Neuronal stem cell (in vitro differentiated cells): Measurements from ENCODE around the gene FAM161B. TPM values are rescaled to one million over a fixed set of nuclear protein-coding genes. Genes with fewer than 3 reads are reported as not detected.

Experiments used
- DNase-seq: peaks from one replicate; pipeline ENCODE4 v3.0.0-alpha.2; 2013; ENCODE audit warnings: low spot score
- H2AFZ ChIP-seq: one replicate; pipeline ENCODE4 v1.6.1; 2013; ENCODE audit warnings: mild to moderate bottlenecking, low read length, inconsistent platforms
- H2AK5ac ChIP-seq: 2 replicates; pipeline ENCODE4 v1.6.1; 2013; ENCODE audit warnings: low read depth, mild to moderate bottlenecking, inconsistent platforms, low read length, moderate library complexity, mixed read lengths
- H2BK120ac ChIP-seq: 2 replicates; pipeline ENCODE4 v1.6.1; 2013; ENCODE audit warnings: low read depth, mild to moderate bottlenecking, inconsistent platforms, low read length, moderate library complexity, mixed read lengths
- H2BK12ac ChIP-seq: one replicate; pipeline ENCODE4 v1.6.1; 2013; ENCODE audit warnings: low read length, inconsistent platforms
- H2BK15ac ChIP-seq: 2 replicates; pipeline ENCODE4 v1.6.1; 2013; ENCODE audit warnings: mild to moderate bottlenecking, low read length, inconsistent platforms, mixed read lengths
- H2BK5ac ChIP-seq: one replicate; pipeline ENCODE4 v1.6.1; 2013; ENCODE audit warnings: inconsistent platforms, mild to moderate bottlenecking, low read length, moderate library complexity
- H3K14ac ChIP-seq: one replicate; pipeline ENCODE4 v1.6.1; 2013; ENCODE audit warnings: low read length, inconsistent platforms
- H3K18ac ChIP-seq: 2 replicates; pipeline ENCODE4 v1.6.1; 2013; ENCODE audit warnings: low read length, inconsistent platforms
- H3K23ac ChIP-seq: 2 replicates; pipeline ENCODE4 v1.6.1; 2013; ENCODE audit warnings: low read depth, mild to moderate bottlenecking, mixed read lengths, low read length, inconsistent platforms; ENCODE audit not compliant: poor library complexity
- H3K27ac ChIP-seq: replicated peaks from 3 replicates; pipeline ENCODE4 v1.5.1; 2013; ENCODE audit warnings: low read length, inconsistent platforms
- H3K27me3 ChIP-seq, 3 experiments: 2 replicates each; pipeline ENCODE4 v1.6.1; 2013; ENCODE audit warnings: low read length in 3 of 3, mild to moderate bottlenecking in 2 of 3, inconsistent platforms in 1 of 3, low read depth in 1 of 3, mixed read lengths in 1 of 3, moderate library complexity in 1 of 3; ENCODE audit not compliant: control insufficient read depth in 3 of 3, insufficient read depth in 3 of 3
- H3K36me3 ChIP-seq, 2 donors: replicated peaks in 1 of 2; 2 replicates each; pipeline ENCODE4 v1.6.1; 2013; ENCODE audit warnings: low read length in 2 of 2; ENCODE audit not compliant: control insufficient read depth in 2 of 2, insufficient read depth in 2 of 2
- H3K4ac ChIP-seq: 2 replicates; pipeline ENCODE4 v1.6.1; 2013; ENCODE audit warnings: inconsistent platforms, mild to moderate bottlenecking, low read length, moderate library complexity
- H3K4me1 ChIP-seq, 2 donors: 1 replicate in 1 of 2; 2 replicates in 1 of 2; pipeline ENCODE4 v1.6.1; 2013; ENCODE audit warnings: low read length in 2 of 2, low read depth in 1 of 2; ENCODE audit not compliant: control insufficient read depth in 2 of 2, insufficient read depth in 1 of 2
- H3K4me2 ChIP-seq: one replicate; pipeline ENCODE4 v1.6.1; 2013; ENCODE audit warnings: mild to moderate bottlenecking, low read length, inconsistent platforms; ENCODE audit not compliant: insufficient read depth, poor library complexity, severe bottlenecking
- H3K4me3 ChIP-seq, 2 donors: 2 replicates each; pipeline ENCODE4 v1.5.1; 2013; ENCODE audit warnings: low read length in 2 of 2, mild to moderate bottlenecking in 2 of 2, inconsistent platforms in 1 of 2, moderate library complexity in 1 of 2
- H3K79me1 ChIP-seq: one replicate; pipeline ENCODE4 v1.6.1; 2013; ENCODE audit warnings: low read depth, mild to moderate bottlenecking, inconsistent platforms, low read length, moderate library complexity
- H3K9ac ChIP-seq: one replicate; pipeline ENCODE4 v1.6.1; 2013; ENCODE audit warnings: mild to moderate bottlenecking, low read depth, low read length, inconsistent platforms; ENCODE audit not compliant: poor library complexity
- H3K9me3 ChIP-seq, 2 donors: replicated peaks in 1 of 2; 2 replicates each; pipeline versions ENCODE3 to v1.6.1; 2013; ENCODE audit warnings: low read length in 2 of 2, mild to moderate bottlenecking in 2 of 2, inconsistent platforms in 1 of 2, low read depth in 1 of 2, mixed read lengths in 1 of 2, moderate library complexity in 1 of 2; ENCODE audit not compliant: control insufficient read depth in 2 of 2, insufficient read depth in 1 of 2
- H4K8ac ChIP-seq: one replicate; pipeline ENCODE4 v1.6.1; 2013; ENCODE audit warnings: low read depth, mild to moderate bottlenecking, inconsistent platforms, low read length, moderate library complexity
- H4K91ac ChIP-seq: one replicate; pipeline ENCODE4 v1.6.1; 2013; ENCODE audit warnings: low read length, low read depth, mild to moderate bottlenecking, inconsistent platforms; ENCODE audit not compliant: poor library complexity
- WGBS, 2 donors: extraction: QIAGEN DNeasy Blood & Tissue Kit; methylation state at CpG; one replicate each; pipeline ENCODE4 v1.1.7; 2013; ENCODE audit warnings: missing lambda C conversion rate in 2 of 2, mixed read lengths in 1 of 2; ENCODE audit not compliant: insufficient read length in 2 of 2, insufficient replicate concordance in 1 of 2; ENCODE audit errors: extremely low coverage in 2 of 2; 5-methylcytosine and 5-hydroxymethylcytosine counted together
- polyA plus RNA-seq, 2 experiments: library from polyadenylated mRNA; stranded (reverse); fragments of 200-250 nt; gene quantifications; one replicate each; pipeline ENCODE4 v1.2.3, GENCODE V29; 2013

The FAM161B gene
- polyA plus RNA-seq (2013, experiment 1 of 2), result 1.1 TPM
- polyA plus RNA-seq (2013, experiment 2 of 2), result 1.1 TPM

- no peak within 1 kb of the TSS for H3K4ac ChIP-seq
- peak within 1 kb of the TSS; percentile 99 for H3K9ac ChIP-seq
- DNase-seq, result peak; percentile 94
- peak within 1 kb of the TSS; percentile 83 for H2AK5ac ChIP-seq
- peak within 1 kb of the TSS; percentile 98 for H3K18ac ChIP-seq
- H3K4me1 ChIP-seq, result no peaks in the 10 kb centered on the region
- H3K23ac ChIP-seq, result peak within 1 kb of the TSS; percentile 61
- H2BK5ac ChIP-seq, result no peak within 1 kb of the TSS
- H3K79me1 ChIP-seq, result no peaks in the 10 kb centered on the region
- H3K14ac ChIP-seq, result no peak within 1 kb of the TSS
- H3K4me2 ChIP-seq, result peak within 1 kb of the TSS; percentile 84
- H2AFZ ChIP-seq, result peak within 1 kb of the TSS; percentile 95
- H4K91ac ChIP-seq, result no peak within 1 kb of the TSS
- no peak within 1 kb of the TSS for H2BK15ac ChIP-seq
- no peaks in the 10 kb centered on the region for H3K27me3 ChIP-seq
- H3K27ac ChIP-seq, result peak within 1 kb of the TSS; percentile 91
- peaks cover 4 to 14% of the 10 kb centered on the region in 2 donors for H3K36me3 ChIP-seq
- no peak within 1 kb of the TSS for H4K8ac ChIP-seq
- H2BK120ac ChIP-seq, result no peak within 1 kb of the TSS
- H3K9me3 ChIP-seq, result no peaks in the 10 kb centered on the region
- H2BK12ac ChIP-seq, result peak within 1 kb of the TSS; percentile 88
- peak within 1 kb of the TSS; percentile 72 to 95 for H3K4me3 ChIP-seq
- WGBS, 2 donors, result no CpG with 5 or more reads among the region's 70 CpGs
Measured at GRCh38 chr14:73949752-73950734, at the start of gene FAM161B, which contains the start of gene COQ6. Gene FAM161B (minus strand): TSS chr14:73950094. CDS start chr14:73950026, 68 bp downstream. Gene COQ6 (plus strand): TSS chr14:73950302. CDS start chr14:73950333, 31 bp downstream.

GRCh38 chr14:73998726-73999125, 48.8 kb upstream of the FAM161B start:
- H3K79me1 ChIP-seq, result no peaks in the 10 kb centered on the region
- H2AK5ac ChIP-seq, result no peak overlapping the region
- no peak overlapping the region for H2BK5ac ChIP-seq
- H4K91ac ChIP-seq, result no peak overlapping the region
- H3K4me1 ChIP-seq, result no peaks in the 10 kb centered on the region
- no peak overlapping the region for H3K9ac ChIP-seq
- H2BK120ac ChIP-seq, result no peak overlapping the region
- H3K9me3 ChIP-seq, result no peaks in the 10 kb centered on the region
- H3K4me3 ChIP-seq, result no peak overlapping the region
- H4K8ac ChIP-seq, result no peak overlapping the region
- no CpG with 5 or more reads among the region's 2 CpGs for WGBS, 2 donors
- H3K4me2 ChIP-seq, result no peak overlapping the region
- no peak for DNase-seq
- no peak overlapping the region for H2BK12ac ChIP-seq
- H3K23ac ChIP-seq, result no peak overlapping the region
- H3K4ac ChIP-seq, result no peak overlapping the region
- H3K27me3 ChIP-seq, result no peaks in the 10 kb centered on the region
- H3K14ac ChIP-seq, result no peak overlapping the region
- peaks cover 2 to 5% of the 10 kb centered on the region in 2 donors for H3K36me3 ChIP-seq
- no peak overlapping the region for H3K27ac ChIP-seq
- no peak overlapping the region for H2BK15ac ChIP-seq
- H2AFZ ChIP-seq, result no peak overlapping the region
- no peak overlapping the region for H3K18ac ChIP-seq

GRCh38 chr14:73997944-73998447, 48.1 kb upstream of the FAM161B start:
- no peaks in the 10 kb centered on the region for H3K27me3 ChIP-seq
- H3K14ac ChIP-seq, result no peak overlapping the region
- H3K4ac ChIP-seq, result no peak overlapping the region
- H4K8ac ChIP-seq, result no peak overlapping the region
- no peak overlapping the region for H3K4me3 ChIP-seq
- H2BK12ac ChIP-seq, result no peak overlapping the region
- H3K18ac ChIP-seq, result no peak overlapping the region
- no peak overlapping the region for H4K91ac ChIP-seq
- WGBS, 2 donors, result no CpG with 5 or more reads among the region's 7 CpGs
- H3K23ac ChIP-seq, result no peak overlapping the region
- H2BK120ac ChIP-seq, result no peak overlapping the region
- H3K27ac ChIP-seq, result no peak overlapping the region
- no peak overlapping the region for H2BK15ac ChIP-seq
- H2AK5ac ChIP-seq, result no peak overlapping the region
- H3K36me3 ChIP-seq, result peaks cover 2 to 5% of the 10 kb centered on the region in 2 donors
- no peak overlapping the region for H3K9ac ChIP-seq
- no peak for DNase-seq
- H2AFZ ChIP-seq, result no peak overlapping the region
- no peaks in the 10 kb centered on the region for H3K79me1 ChIP-seq
- H3K9me3 ChIP-seq, result no peaks in the 10 kb centered on the region
- H3K4me1 ChIP-seq, result no peaks in the 10 kb centered on the region
- H2BK5ac ChIP-seq, result no peak overlapping the region
- H3K4me2 ChIP-seq, result no peak overlapping the region
